Endothelial cell of umbilical vein (primary cell): Measurements from ENCODE around the gene PTTG1. TPM values are rescaled to one million over a fixed set of nuclear protein-coding genes. Genes with fewer than 3 reads are reported as not detected.
A peak's percentile ranks its signal among the peaks of the same experiment; 100 is the strongest.

ENCODE experiments used
- BruUV-seq: library from RNA; stranded (reverse); fragments of 400-500 nt; replicated peaks from 2 replicates; lab custom pipeline; 2021; lab: Mats Ljungman, UMichigan
- CTCF ChIA-PET: fragments of 300-600, 350-600 bp; sonication (Branson Sonifier 250); formaldehyde crosslinking; loops from one replicate; lab custom pipeline; 2021; ENCODE audit warnings: antibody characterized with exemption, inconsistent platforms; lab: Charles Lee
- POLR2A ChIA-PET: fragments of 300-600, 350-600 bp; sonication (Branson Sonifier 250); formaldehyde crosslinking; loops from one replicate; lab custom pipeline; 2021; ENCODE audit warnings: antibody characterized with exemption, inconsistent platforms; lab: Charles Lee
- DNase-seq: peaks from one replicate; pipeline ENCODE4 v3.0.0-alpha.2; 2011; ENCODE audit warnings: low read depth, low spot score
- FAIRE-seq: peaks from 2 replicates; lab custom pipeline; 2011; peaks lifted over from hg19 to GRCh38; lab: Jason Lieb, UNC
- H2AFZ ChIP-seq: 2 replicates; pipeline ENCODE4 v1.6.0; 2012; ENCODE audit warnings: low read depth, low read length, control low read depth, inconsistent platforms
- H3K27ac ChIP-seq: 2 replicates; pipeline ENCODE4 v1.5.1; 2011; ENCODE audit warnings: low read depth, mild to moderate bottlenecking, control low read depth, low read length, moderate library complexity; ENCODE audit not compliant: insufficient read depth
- H3K27me3 ChIP-seq, 2 experiments: 2 replicates each; pipeline versions ENCODE4 v1.6.0 to v1.6.1; 2011; ENCODE audit warnings: low read length in 2 of 2, mixed read lengths in 1 of 2; ENCODE audit not compliant: control insufficient read depth in 2 of 2, insufficient read depth in 2 of 2
- H3K36me3 ChIP-seq, 2 experiments: 2 replicates in 1 of 2; 3 replicates in 1 of 2; pipeline ENCODE4 v1.5.1; 2011; ENCODE audit warnings: low read length in 2 of 2, mild to moderate bottlenecking in 1 of 2, moderate library complexity in 1 of 2; ENCODE audit not compliant: control insufficient read depth in 2 of 2, insufficient read depth in 2 of 2; ENCODE audit errors: extremely low read depth in 1 of 2
- H3K4me1 ChIP-seq: 3 replicates; pipeline ENCODE4 v1.5.1; 2011; ENCODE audit warnings: mild to moderate bottlenecking, low read length; ENCODE audit not compliant: control insufficient read depth, insufficient read depth; ENCODE audit errors: extremely low read depth
- H3K4me2 ChIP-seq: 2 replicates; pipeline ENCODE4 v1.6.1; 2011; ENCODE audit warnings: low read length, control low read depth, mixed read lengths; ENCODE audit not compliant: insufficient read depth
- H3K4me3 ChIP-seq, 3 experiments: fragments of 200-600 bp in 1 of 3; sonication (generic), shearing (Covaris generic) in 1 of 3; replicated peaks in 1 of 3; 2 replicates each; pipeline ENCODE4 v1.5.1; 2011 to 2016; ENCODE audit warnings: control low read depth in 3 of 3, low read length in 3 of 3, mild to moderate bottlenecking in 2 of 3, inconsistent platforms in 1 of 3, low read depth in 1 of 3, moderate library complexity in 1 of 3; ENCODE audit not compliant: insufficient read depth in 1 of 3
- H3K79me2 ChIP-seq: 2 replicates; pipeline ENCODE4 v1.6.0; 2012; ENCODE audit warnings: low read length, inconsistent platforms; ENCODE audit not compliant: control insufficient read depth, insufficient read depth
- H3K9ac ChIP-seq: replicated peaks from 2 replicates; pipeline ENCODE3; 2011; ENCODE audit warnings: low read length, control low read depth; ENCODE audit not compliant: insufficient read depth; ENCODE audit errors: extremely low read depth
- H3K9me1 ChIP-seq: replicated peaks from 3 replicates; pipeline ENCODE4 v1.6.0; 2011; ENCODE audit warnings: mild to moderate bottlenecking, low read length; ENCODE audit not compliant: control insufficient read depth, insufficient read depth; ENCODE audit errors: extremely low read depth
- H3K9me3 ChIP-seq: replicated peaks from 2 replicates; pipeline ENCODE4 v1.5.1; 2012; ENCODE audit warnings: low read length, inconsistent platforms; ENCODE audit not compliant: control insufficient read depth, insufficient read depth
- H4K20me1 ChIP-seq: replicated peaks from 2 replicates; pipeline ENCODE3; 2011; ENCODE audit warnings: mild to moderate bottlenecking, low read length; ENCODE audit not compliant: control insufficient read depth, insufficient read depth; ENCODE audit errors: extremely low read depth
- CTCF ChIP-seq, 2 donors: IDR thresholded peaks; 1 replicate in 1 of 2; 2 replicates in 1 of 2; pipeline ENCODE4 v1.5.1; 2011; ENCODE audit warnings: low read length in 2 of 2, mild to moderate bottlenecking in 2 of 2, moderate library complexity in 2 of 2, control low read depth in 1 of 2, inconsistent platforms in 1 of 2, low read depth in 1 of 2; ENCODE audit not compliant: insufficient read depth in 1 of 2; ENCODE audit errors: extremely low read depth in 1 of 2
- EZH2 ChIP-seq: IDR thresholded peaks from 2 replicates; pipeline ENCODE4 v1.6.1; 2012; ENCODE audit warnings: borderline replicate concordance, low read depth, mild to moderate bottlenecking, moderate library complexity, low read length, inconsistent platforms; ENCODE audit not compliant: severe bottlenecking
- JUN ChIP-seq: IDR thresholded peaks from 2 replicates; pipeline ENCODE4 v1.6.1; 2011; ENCODE audit warnings: borderline replicate concordance, low read depth; ENCODE audit not compliant: insufficient read length, insufficient read depth
- MAX ChIP-seq: IDR thresholded peaks from 2 replicates; pipeline ENCODE4 v1.6.1; 2011; ENCODE audit not compliant: insufficient read depth, insufficient read length
- MYC ChIP-seq: IDR thresholded peaks from one replicate; pipeline ENCODE4 v1.6.1; 2011; ENCODE audit warnings: mild to moderate bottlenecking, low read depth, low read length
- POLR2A ChIP-seq: IDR thresholded peaks from 2 replicates; pipeline ENCODE4 v1.6.1; 2012; ENCODE audit warnings: low read depth, mild to moderate bottlenecking, control low read depth, low read length
- POLR2AphosphoS5 ChIP-seq: IDR thresholded peaks from 2 replicates; pipeline ENCODE4 v1.6.1; 2012; ENCODE audit warnings: low read depth, mild to moderate bottlenecking, control low read depth, low read length, moderate library complexity; ENCODE audit not compliant: insufficient read depth
- dilution Hi-C: fragments of 300-500 bp; cut with MboI; formaldehyde crosslinking; loops from one replicate; pipeline ENCODE4 v1.15.0; 2019; ENCODE audit warnings: low sequenced_read_pairs; ENCODE audit not compliant: extremely low pct_ligation_motif_present
- intact Hi-C: fragments of 100-400 bp; cut with micrococcal nuclease; formaldehyde crosslinking; loops from one replicate; pipeline ENCODE4 v1.10.0; 2022
- polyA plus RNA-seq, 4 experiments: library from polyadenylated mRNA; depleted of rRNA in 3 of 4; stranded (reverse) in 3 of 4; unstranded in 1 of 4; fragments of >200 nt; gene quantifications; 2 replicates each; pipeline versions ENCODE4 v1.2.1 to v1.2.3, GENCODE V29; 2011 to 2012; ENCODE audit warnings: missing spikeins in 1 of 4
- total RNA-seq: library from RNA; stranded (reverse); gene quantifications from 2 replicates; pipeline ENCODE4 v1.2.3, GENCODE V29; 2021

The PTTG1 gene
- total and polyA plus RNA-seq, 2 donors (not counting 3 experiments of a cell fraction or from before 2014, with no cell fraction given) = 140 to 157 TPM

- dilution Hi-C loops (no loop called here), intact Hi-C loops (no loop called here)
- Histone ChIP-seq H3K4me2 (no peak overlapping the region), H3K4me1 (peaks cover 41% of the 10 kb centered on the region), H4K20me1 (no peaks in the 10 kb centered on the region), H2AFZ (peak overlapping the region; percentile 12), H3K27me3 (no peaks in the 10 kb centered on the region), H3K36me3 (no peaks in the 10 kb centered on the region), H3K4me3 (no peak overlapping the region), H3K27ac (no peak overlapping the region), H3K9me3 (no peaks in the 10 kb centered on the region), H3K79me2 (no peaks in the 10 kb centered on the region), H3K9me1 (no peaks in the 10 kb centered on the region), H3K9ac (no peak overlapping the region)
- FAIRE-seq = no peak
- ChIA-PET CTCF (interaction anchor here (1.5 kb wide), 1 partner anchor 14 kb away, joined by 7 read pairs; no protein-coding TSS in a partner anchor), POLR2A (no interaction called here)
- BruUV-seq = no TSS peak
- TF ChIP-seq POLR2AphosphoS5 = no peak
- no peak for TF ChIP-seq POLR2A
- no peak for TF ChIP-seq EZH2
- no peak for TF ChIP-seq MYC
- no peak for TF ChIP-seq CTCF (IDR thresholded peaks at IDR 0.05; ENCODE audit: extremely low read depth in 1 of 2, insufficient read depth in 1 of 2, low read depth in 1 of 2, low read length in 2 of 2)
- no peak for TF ChIP-seq MAX
- DNase-seq = no peak
These were observed 31.1 kb downstream of the PTTG1 start for GRCh38 chr5:160452795-160453194.

GRCh38 chr5:160453751-160454150, 32.1 kb downstream of the PTTG1 start:
- no peak overlapping the region for H3K4me3 ChIP-seq
- no peaks in the 10 kb centered on the region for H3K9me1 ChIP-seq
- FAIRE-seq = no peak
- no peaks in the 10 kb centered on the region for H3K27me3 ChIP-seq
- no peak for DNase-seq
- no peaks in the 10 kb centered on the region for H3K36me3 ChIP-seq
- no TSS peak for BruUV-seq
- no peaks in the 10 kb centered on the region for H3K79me2 ChIP-seq
- no peak overlapping the region for H2AFZ ChIP-seq
- H3K27ac ChIP-seq = no peak overlapping the region
- CTCF ChIA-PET = interaction anchor here (1.5 kb wide), 1 partner anchor 15 kb away, joined by 7 read pairs; no protein-coding TSS in a partner anchor
- dilution Hi-C loops (no loop called here), intact Hi-C loops (no loop called here)
- no peak overlapping the region for H3K9ac ChIP-seq
- H3K4me1 ChIP-seq = peaks cover 41% of the 10 kb centered on the region
- no peak overlapping the region for H3K4me2 ChIP-seq
- no peaks in the 10 kb centered on the region for H4K20me1 ChIP-seq
- TF ChIP-seq POLR2AphosphoS5 (no peak), JUN (no peak), CTCF (IDR thresholded peaks at IDR 0.05; ENCODE audit: extremely low read depth in 1 of 2, insufficient read depth in 1 of 2, low read depth in 1 of 2, low read length in 2 of 2) (no peak), MAX (no peak), EZH2 (no peak), MYC (no peak)
- POLR2A ChIA-PET = no interaction called here
- no peaks in the 10 kb centered on the region for H3K9me3 ChIP-seq
